GM21381 (cell line): ENCODE results near the gene CATSPER3.

ENCODE experiments used
- ATAC-seq: cut with Tn5 transposase; IDR thresholded peaks from one replicate; pipeline ENCODE4 v1.9.1; 2021; ENCODE audit warnings: mild to moderate bottlenecking, moderate library complexity; ENCODE audit not compliant: unreplicated experiment

CATSPER3 gene

DNA sequence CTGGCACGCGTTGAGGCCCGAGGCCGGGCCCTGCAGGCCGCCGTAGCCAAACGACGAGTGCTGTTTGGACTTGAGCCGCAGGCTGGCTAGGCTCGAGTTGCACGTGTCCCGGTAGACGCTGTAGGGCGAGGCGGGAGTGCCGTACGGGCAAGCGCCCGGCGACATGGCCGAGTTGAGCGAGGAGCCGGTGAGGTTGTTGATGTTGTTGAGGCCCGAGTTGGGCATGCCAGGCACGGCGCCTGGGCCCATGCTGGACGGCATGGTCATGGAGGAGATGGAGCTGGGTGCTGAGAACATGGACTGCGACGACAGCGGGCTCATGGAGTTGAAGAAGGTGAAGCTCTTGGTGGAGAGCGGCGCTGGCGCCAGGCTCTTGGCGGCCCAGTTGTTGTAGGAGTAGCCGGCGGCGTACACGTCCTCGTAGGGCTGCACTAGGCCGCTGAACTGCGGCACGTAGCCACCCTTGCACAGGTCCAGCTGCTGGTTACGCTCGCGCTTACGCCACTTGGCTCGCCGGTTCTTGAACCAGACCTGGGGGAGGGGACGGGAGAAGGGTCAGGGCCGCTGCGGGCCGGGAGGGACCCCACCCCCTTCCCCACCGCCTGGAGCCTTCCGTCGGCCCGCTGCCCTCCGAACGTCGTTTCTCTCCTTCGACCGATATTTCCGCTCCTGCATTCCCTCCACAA lies 61.2 kb downstream of the CATSPER3 start:
- ATAC-seq = no peak

DNA sequence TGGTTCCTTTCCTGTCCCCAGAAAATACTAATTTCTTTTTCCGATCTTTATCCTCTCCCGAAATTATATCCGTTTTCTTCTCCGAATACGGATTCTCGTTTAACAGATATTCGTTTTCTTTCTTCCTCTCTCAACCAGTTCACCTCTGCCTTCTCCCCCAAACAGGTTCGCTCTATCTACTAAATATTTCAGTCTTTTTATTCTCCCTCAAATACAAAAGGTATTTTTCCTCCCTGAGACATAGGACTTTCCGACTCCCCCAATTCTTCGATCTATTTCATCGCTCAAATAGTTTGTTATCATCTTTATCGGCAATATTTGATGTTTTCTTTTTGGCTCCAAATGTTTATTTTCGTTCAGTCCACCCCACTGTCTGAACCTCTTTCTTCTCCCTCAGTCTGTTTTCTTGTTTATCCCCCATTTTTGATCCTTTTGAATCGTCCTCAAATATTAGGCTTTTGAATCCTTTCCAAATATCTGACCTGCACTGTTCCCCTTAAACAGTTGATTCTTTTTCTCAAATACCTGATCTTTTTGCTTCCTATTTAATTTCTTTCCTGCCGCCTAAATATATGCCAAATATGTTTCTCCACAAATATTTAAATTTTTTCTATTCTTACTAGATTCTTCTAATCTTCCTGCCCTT lies 61.9 kb downstream of the CATSPER3 start:
- no peak for ATAC-seq

DNA sequence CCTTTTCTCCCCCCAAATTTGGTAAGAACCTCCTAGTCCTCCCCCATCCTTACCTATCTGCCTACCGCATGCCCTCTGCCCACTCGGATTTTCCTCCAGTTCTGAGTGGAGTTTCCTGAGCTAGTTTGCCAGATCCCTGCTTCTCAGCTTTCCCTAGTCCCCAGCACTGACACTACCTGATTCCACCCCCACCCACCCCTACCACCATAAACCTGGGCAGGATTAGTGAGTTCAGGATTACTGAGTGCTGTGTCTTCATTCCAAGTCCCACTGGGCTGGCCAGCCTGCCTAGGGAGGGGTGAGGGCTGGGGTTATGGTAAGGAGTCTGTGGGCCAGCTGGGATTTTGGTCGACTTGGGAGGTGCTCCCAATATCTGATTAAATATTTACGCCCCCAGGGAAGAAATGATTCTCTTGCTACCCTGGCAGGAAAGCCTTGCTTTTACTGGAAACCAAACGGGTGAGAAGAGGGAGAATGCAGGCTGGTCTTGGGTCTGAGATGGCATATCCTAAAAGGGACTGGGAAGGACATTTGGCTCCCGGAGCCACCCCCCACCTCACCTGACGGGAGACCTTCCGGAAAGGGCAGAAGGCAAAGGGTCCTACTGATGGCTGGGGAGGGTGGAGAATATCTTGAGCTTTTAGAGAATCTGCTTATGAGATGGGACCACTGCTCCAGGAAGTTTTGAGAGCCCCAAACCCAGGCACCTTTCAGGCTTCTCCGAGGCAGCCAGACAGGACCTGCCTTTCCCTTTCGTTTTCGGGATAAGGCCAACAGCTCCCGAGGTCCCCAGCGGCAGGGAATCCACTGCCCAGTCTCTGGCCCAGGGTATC lies 62.6 kb downstream of the CATSPER3 start:
- no peak for ATAC-seq

DNA sequence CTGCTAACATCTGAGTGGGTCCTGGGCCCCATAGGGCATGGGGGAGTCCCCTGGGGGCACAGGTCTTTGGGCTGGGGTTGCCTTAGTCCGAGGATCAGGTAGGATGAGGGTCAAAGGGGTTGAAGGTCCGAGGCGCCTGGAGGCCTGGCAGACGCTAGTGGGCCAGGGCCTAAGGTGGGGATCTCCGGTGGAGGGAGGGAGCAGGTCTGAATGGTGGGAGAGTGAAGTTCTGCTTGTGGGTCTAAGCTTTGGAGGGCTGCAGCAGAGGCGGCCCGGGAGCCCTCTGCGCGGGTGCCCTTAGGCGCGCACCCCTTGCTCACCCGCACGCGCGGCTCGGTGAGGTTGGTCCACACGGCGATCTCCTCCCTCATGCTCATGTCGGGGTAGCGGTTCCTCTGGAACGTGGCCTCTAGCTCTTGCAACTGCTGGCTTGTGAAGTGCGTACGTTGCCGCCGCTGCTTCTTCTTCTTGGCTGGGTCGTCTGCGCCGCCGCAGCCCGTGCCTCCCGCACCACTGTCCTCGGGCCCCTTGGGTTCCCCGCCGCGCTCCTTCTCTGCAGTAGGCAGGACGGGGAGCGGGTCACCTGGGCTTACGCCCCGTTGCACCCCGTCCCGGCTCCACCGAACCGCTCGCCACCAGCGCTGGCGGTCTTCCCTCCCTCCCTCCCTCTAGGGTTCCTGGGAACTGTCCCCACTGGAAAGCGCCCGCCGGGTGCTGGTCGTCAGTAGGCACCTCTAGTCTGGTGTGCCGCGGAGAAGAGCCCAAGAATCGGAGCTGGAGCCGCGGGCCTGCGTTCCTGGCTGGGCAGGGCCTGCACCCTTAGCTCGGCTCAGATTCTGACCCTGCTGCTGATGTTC lies 63.5 kb downstream of the CATSPER3 start:
- ATAC-seq = no peak

DNA sequence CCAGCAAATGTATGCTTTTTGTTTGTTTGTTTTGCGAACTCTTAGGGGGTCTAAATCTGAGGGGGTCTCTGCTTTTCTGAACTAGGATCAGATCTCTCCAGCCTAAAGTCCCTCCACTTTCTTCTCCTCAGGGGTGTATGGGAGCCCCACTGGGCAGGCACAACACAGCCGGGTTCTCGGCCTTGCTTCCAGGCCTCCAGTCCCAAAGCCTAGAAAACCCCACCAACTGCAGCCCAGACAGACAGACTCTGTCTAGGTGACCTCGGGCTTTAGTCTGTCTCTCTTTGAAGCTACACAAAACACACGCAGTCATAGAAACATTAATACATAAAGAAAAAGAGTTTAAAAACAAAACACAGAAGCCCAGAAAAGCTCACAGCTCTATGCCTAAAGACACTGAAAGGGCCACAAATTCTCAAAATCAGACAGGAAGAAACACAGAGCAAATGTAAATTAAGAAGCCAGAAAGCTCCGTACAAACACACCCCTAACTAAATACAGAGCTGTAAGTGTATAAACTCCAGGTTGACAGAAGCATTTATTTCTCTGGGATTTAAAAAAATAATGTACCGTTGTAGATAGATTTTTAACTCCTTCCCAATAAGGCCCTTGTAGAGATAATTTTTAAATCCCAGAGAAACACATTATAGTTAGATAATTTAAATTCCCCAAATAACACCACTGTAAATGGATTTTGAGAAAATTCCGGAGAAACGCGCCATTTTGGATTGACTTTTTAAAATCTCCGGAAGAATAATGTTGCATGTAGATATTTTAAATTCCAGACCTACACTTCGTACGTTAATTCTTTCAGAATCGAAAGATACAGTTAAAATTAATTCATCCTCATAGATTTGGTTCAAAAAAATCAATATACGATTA lies 64.3 kb downstream of the CATSPER3 start:
- no peak for ATAC-seq

DNA sequence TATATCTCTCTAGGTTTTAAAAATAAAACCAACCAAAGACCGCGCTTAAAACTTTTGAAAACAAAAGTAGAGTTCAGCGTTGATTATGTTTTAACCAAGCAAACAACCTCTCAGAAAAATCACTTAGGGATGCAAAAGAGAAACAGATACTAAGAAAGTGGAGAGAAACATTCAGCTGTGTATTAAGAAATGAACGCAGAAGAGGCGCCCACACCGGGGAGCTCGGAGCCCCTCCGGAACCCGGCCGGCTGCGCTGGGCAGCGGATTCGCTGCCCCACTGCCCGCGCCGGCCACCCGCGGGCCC lies 64.9 kb downstream of the CATSPER3 start:
- ATAC-seq = no peak

DNA sequence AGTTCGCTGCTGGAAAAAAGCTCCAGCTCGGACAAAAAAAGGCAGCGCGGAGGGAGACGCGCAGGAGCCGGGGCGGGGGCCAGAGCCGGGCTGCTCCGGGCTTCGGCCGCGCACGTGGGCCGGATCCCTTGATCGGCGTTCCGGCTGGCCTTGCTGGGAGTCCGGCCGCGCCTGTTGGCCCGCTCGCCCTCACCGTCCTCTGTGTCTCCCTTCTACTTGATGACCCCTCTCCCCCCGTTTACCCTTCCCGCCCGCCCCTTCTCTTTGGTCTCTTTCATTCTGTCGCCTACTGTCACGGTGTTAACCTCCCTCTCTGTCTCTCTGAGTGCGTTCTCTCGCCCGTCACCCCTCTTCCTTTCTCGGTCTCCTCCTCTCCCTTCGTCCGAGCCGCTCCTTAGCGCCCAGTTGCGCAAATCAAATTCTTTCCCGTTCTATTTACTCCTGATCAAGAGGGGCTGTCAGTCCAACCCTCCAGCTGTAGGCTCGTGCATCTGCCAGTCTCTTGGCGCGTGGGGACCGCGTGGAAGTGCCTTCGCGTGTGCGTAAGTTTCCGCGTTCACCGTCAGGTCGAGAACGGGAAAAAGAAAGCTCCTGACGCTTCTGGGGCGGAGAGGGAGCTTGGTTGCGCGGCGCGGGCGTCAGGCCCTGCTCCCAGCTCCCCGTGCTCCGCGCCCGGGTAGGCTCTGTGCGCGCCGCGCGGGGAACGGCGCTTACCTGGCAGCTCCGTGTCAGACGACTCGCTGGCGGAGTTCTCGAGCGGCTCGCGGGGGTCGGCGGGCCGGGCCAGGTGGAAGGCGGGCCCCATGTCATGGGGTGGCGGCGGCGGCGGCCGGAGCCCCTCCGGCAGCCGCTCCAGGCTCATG lies 65.5 kb downstream of the CATSPER3 start:
- no peak for ATAC-seq

DNA sequence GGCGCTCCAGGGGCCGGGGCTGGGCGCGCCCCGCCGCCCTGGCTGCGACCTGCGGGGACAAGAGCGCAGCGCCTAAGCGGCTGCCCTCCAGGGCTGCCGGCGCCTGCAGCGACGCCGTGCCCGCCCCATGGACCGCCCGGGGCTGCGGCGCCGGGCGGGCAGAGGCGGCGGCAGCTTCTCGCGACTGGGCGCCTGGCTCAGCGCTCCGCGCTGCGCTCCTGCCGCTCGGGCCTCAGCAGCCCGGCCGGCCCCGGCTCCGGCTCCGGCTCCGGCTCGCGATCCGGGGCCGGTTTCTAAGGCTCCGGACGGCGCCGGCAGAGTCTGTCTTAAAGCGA lies 66.2 kb downstream of the CATSPER3 start, which contains the start of gene PITX1:
PITX1 (minus strand) TSS at position 328 of the 335 bp plus-strand sequence. CDS start 347 bp downstream, outside the sequence.
- ATAC-seq = no peak

DNA sequence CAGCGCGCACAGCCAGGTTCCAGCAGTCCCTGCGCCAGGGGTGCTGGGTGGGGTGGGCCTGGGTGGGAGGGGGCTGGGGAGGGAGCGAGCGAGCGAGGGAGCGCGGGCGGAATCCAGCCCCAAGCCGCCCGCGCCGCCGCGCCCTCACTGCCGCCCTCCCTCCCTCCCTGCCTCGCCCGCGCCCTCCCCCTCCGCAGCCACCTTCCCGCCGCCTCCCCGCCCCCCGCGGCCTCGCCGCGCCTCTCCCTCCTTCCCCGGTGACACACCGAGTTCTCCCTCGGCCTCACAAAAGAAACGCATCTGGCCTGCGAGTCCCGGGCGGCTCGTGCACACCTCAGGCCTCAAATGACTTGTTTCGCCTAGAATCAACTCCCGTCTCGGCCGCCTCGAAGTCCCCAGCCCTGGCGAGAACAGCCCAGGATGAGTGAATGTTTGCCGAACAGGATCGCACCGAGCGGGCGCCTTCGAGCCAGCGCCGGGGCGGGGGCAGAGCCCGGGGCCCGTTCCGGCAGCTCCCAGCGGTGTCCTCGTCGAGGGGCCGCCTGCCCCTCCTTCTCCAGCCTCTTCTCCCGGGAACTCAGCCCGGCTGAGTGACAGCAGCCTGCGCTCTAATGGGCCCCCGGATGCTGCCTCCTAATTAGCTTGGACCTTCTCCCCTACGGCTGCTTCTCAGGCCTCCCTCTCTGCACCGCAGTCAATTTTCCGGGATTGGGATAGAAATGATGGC lies 66.7 kb downstream of the CATSPER3 start:
- no peak for ATAC-seq

DNA sequence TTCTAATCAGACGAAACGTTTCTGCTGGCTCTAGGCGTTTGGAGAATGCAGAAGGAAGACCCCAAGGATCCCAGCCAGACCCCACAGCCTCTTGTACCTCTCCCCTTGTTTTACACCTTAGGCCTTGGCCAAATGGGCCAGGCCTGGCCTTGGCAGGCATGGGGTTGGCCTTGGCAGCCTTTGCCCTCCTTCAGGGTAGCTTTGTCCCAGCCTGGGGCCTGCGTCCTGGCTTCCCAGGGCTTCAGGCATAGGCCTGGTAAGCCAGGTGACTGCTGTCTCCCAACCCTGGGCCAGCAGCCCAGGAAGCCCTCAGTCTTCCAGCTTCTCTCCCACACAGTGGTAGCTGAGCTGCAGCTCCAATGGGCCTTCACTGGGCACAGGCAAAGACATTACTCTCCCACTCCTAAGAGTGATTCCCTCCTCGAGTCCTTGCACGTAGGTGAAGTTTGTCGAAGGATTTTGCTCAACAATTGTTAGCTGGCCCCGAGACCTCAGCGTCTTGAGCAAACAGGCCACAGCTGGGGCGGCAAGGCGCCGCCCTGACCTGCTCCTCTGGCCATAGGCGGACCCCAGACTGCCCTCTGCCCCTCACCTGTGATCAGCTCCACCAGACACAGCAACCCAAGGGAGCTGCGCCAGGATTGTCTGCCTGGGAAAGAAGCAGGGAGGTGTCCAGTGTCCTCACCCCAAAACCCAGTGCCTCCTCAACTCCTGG lies 67.4 kb downstream of the CATSPER3 start:
- ATAC-seq = no peak

DNA sequence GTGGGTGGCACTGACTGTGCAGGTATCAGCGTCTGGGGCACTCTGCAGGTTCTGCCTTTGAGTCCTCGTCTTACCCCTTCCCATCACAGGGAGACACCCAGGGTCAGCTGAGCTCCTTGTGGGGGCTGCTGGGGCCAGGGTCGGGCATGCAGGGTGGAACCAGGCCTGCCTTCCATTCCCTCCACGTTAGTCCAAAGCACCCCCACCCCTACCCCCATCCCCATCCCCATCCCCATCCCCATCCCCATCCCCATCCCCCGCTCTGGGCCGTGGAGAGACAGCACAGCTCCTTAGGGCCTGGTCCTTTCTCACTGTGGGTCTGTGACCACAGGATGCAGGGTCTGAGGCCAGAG lies 67.9 kb downstream of the CATSPER3 start:
- ATAC-seq = no peak

DNA sequence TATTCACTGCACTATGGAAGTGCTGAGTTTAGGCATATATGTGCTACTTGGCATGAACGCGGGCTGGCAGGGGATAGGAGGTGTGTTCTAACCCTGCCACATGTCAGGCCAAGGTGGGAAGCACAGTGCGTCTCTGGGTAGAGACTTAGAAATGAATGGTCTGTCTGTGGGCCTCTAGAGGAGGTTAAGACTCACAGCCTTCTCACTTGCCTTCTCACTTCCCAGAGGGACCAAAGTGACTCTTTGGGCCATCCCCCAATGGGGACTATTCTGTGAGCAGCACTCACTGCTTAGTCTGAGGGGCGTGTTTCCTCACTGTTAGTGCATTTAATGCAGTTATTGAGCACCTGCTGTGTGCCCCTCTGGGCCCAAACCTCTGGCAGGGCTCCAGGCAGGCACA lies 68.7 kb downstream of the CATSPER3 start:
- no peak for ATAC-seq

DNA sequence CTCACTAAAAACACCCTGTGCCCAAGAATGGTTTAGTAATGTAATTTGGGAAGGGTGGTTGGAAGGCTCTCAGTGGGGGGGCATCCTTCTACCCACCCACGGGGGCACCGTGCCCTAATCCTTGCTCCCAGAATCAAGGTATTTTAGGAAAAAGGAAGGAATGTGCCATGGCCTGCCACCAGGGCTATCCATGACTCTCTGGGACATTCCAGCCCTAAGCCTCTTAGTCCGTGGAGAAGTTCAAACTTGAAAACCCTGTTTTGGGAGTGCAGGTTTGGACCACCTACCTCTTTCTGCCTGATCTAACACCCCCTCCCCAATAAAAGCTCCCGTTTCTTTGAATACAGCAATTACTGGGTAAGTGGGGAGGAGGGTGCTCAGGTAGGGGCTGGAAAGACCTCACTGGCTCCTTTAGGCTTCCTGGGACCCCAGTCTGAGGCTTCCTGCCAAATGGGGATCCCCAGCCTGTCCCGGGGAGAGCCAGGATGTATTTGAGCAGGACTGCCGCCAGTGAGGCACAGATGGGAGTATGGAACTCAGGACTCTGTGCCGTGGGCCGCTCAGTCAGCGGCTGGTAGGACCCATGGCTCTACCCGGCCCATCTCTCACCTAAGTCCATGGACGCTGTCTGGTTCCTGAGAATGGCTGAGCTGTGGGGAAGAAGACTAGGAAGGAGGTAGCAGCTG lies 70.0 kb downstream of the CATSPER3 start:
- no peak for ATAC-seq

DNA sequence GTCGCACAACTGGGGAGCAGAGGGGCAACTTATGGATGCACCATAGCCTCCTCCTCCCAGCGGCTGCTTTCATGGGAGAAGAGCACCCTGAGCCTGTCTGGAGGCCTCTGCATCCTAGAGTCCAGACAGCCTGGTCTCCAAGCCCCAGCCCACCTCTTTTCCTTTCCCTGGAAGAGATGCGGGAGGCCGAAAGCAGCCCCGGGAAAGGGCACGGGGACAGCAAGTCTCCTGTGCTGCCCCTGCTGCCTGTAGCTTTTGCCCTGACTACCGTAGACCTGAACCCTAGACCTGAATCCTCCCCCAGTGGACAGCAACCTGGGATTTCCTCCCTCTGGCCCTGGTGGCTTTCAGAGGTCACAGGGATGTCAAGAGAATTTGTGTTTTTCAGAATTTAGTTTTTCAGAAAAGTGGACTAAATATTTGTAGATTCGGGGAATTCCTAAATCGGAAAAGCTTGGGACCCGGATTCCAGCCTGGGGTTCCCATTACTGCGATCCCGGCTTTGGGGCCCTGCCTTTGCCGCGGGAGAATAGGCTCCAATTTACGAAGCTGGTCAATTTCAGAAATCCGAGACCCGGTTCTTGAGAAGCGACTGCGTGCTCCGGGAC lies 70.6 kb downstream of the CATSPER3 start:
- ATAC-seq = no peak

DNA sequence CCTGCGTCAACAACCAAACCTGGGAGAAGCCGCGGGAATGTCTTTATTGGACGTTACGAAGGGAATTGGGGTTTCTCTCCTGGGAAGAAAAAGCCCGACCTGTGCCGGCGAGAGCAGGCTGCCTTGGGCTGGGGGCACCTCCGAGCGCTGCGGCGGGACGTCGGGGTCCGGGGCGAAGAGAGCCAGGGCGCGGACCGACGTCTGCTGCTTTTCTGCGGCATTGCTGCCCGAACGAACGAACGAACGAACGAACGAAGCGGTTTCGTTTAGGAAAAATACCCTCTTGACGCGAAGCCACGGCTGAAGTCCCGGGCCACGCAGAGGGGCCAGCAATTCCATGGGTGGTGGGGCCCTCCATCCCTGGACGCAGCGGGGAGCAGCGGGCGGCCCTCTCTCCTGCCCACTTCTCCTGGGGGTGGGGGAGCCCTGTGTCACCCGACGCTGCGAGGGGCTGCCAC lies 71.1 kb downstream of the CATSPER3 start:
- ATAC-seq = no peak

DNA sequence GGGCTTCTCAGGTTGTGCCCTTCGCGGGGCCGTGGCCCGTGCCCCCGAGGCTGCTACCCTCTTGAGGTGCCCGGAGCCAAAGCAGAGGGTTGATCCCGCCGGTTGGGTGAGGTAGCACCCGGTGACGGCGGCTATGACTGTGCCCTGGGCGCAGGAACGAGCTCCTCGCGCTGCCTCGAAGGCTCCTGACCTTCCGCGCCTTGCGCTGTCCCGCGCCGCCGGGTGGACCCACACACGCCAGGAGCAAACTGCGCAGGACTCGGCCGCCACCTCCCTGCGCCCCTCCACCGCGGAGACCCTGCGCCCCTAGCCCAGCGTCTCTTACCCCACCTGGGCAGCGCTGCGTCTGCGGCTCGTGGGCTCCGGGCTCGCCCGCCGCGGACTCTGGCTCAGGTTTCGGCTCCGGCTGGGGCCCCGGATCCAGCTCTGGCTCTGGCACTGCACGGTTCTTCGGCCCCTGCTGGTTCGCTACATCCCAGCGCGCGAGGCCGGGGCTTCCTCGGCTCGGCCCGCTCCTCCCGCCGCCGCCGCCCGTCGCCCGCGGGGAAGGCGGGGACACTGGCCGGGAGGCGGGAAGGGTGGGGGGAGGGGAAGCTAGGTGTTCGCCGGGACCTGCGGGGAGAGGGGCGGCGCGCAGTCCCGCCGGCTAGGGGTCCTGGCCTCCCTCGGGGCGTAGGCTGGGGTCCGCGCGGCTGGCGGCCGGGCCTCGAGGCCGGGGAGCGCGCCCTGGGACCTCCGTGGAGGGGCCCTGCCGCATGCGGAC lies 71.7 kb downstream of the CATSPER3 start:
- ATAC-seq = no peak
